SIG-M5 treated with dmso at 0.1 percent for 504 hours (cell line): ENCODE measurements around the gene NODAL.

ENCODE experiments used
- DNase-seq: peaks from one replicate; lab custom pipeline; 2025; ENCODE audit not compliant: unreplicated experiment; lab: John Stamatoyannopoulos, UW

The NODAL gene

DNA sequence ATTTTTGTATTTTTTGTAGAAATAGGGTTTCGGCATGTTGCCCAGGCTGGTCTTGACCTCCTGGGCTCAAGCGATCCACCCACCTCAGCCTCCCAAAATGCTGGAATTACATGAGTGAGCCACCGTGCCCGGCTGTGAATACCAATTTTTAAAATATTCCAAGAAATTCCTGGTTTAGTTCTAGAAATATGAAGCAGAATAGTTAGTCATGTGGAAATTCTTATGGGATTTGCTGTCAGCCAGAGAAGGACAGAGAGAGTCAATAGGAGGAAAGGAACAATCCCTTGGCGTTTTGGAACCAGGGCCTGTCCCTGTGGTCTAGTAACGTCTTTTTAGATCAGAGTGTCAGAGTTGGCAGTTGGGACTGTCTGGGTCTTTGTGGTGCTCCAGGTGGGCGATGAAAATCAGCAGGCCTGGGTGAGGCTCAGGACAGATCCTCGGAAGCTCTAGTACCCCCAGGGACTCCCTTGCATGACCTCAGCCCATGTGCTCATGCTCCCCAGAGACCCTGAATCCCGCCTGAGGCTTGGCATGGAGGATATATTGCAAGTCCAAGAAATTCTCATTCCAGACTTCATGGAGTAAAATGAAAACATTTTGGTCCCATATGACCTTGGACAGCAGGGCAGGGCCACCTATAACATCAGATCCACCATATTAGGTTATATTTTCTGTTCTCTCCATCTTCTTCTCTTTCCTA lies 7.8 kb downstream of the NODAL start:
- no peak for DNase-seq

- DNase-seq = no peak
These were observed 8.8 kb downstream of the NODAL start for GRCh38 chr10:70432561-70433263.

- no peak for DNase-seq
These were observed 9.4 kb downstream of the NODAL start for GRCh38 chr10:70432101-70432500.

DNA sequence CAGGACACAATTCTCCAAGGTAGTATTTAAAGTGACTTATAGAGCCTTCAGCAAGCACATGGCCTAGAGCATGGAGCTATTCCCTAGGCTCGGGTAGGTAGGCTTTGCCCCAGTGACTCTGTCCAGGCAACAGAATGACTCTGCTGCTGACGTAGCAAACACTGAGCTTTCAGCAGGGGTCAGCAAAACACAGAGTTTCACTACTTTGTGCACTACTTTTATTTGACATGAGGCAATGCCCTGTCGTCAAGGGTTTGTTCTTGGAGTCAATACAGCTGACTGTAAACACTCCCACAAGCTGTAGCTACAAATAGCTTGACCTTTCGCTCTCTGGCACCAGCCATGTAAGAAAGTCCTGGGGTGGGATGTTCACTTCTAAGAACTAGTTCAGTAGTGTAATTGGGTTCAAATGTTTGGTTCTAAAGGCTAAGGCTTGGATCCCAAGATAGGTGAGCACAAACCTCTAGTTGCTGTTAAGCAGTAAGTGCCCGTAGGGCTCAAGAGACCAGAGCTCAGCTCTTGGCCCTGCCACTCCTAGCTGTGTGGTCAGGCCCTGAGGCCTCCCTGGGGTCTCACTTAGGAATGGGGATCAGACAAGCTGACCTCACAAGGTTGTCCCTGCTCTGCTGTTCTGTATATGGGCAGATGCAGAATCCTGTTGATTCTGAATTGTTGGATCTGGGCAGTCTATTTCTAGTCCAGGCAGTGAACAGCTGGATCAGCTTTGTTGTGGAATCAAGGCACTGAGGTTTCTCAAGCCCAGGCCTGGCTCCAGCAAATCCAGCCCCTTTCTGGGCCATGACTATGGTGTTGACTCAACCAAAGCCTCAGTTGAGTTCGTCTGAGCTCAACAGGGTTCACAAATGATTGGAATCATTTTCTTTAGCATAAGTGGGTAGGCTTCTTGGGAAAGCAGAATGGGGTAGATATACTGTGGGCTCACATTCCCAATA lies 10.7 kb downstream of the NODAL start:
- no peak for DNase-seq

- no peak for DNase-seq
These were observed 14.7 kb downstream of the NODAL start for GRCh38 chr10:70426823-70427222.

GRCh38 chr10:70425096-70425495 lies 16.4 kb downstream of the NODAL start:
- no peak for DNase-seq

DNA sequence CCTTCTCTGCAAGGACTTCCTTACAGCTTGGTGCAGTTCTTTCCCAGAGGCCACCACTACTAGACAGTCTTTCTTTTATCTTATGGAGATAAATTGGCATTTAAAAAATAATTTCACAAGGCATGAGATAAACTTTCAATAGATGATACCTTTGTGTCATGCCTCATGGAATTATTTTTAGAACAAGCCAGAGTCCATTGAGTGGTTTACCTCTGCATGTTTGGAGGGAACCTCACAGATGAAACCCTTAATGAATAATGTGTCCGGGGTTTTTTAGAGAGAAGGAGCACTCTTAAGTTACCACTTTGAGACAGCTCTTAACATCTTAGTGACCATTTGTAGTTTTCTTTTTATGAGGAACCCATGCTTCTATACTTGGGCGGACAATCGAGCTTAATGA lies 17.2 kb downstream of the NODAL start:
- no peak for DNase-seq

GRCh38 chr10:70418713-70419112 lies 22.8 kb downstream of the NODAL start:
- DNase-seq = no peak

DNA sequence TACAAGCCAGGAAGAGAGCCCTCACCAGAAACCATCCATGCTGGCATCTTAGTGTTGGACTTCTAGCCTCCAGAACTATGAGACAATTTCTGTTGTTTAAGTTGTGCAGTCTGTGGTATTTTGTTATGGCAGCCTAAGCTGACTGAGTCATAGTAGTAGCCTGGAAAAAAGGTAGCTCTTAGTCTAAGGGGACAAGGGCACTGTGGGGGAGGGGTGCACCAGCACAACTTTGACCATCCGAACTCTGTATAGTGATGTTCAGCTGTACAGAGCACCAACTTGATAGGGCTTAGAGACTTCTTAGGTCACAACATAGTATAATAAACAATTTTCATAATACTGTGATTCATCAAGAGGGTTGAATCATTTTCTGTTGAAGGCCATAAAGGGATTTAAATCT lies 23.3 kb downstream of the NODAL start:
- DNase-seq = no peak

DNA sequence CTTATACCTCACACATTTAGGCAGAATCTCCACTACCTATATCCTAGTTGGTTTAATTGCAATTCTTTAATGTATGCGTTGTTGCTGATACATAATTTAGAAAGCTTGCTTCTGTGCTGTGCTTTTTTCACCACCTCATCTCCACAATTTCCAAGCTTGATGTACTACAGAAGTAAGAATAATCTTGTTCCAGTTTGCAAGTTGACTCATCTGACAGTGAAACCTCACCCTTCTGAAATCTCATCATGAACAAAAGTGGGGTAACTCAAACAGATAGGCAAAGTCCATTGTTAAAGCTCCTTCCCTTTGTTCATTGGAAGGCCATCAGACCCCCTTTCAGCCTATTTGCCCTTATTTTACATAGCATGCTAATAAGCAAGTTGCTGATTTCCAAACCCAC lies 23.9 kb downstream of the NODAL start:
- DNase-seq = no peak

DNA sequence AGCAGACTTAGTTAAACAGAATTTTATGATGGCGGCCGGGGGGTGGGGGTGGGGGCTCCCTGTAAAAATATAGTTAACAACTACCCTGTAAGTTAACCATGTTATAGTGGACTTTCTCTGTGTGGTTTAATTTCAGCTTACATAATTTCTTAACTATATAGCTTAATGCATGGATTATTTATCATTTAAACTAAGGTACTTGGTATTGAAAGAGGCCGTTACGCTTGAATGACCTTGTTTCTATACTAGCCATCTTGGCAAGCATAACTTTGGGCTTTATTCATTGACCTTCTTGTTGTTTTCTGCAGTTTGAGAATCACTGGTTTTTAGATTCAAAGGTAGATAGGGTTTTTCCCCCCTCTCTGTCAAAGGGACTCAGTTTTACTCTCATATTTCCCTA lies 29.1 kb downstream of the NODAL start:
- DNase-seq = no peak

- DNase-seq = no peak
These were observed 30.9 kb downstream of the NODAL start for GRCh38 chr10:70410608-70411007.

- no peak for DNase-seq
These were observed 31.7 kb downstream of the NODAL start for GRCh38 chr10:70409772-70410171.

GRCh38 chr10:70405037-70405824 lies 36.2 kb downstream of the NODAL start:
- DNase-seq = peak; percentile 93

GRCh38 chr10:70404787-70405036 lies 36.8 kb downstream of the NODAL start:
- DNase-seq = peak; percentile 13

- DNase-seq = peak; percentile 88
These were observed 37.3 kb downstream of the NODAL start, which contains the start of gene EIF4EBP2 for GRCh38 chr10:70404036-70404786. EIF4EBP2 (plus strand) TSS chr10:70404145; CDS start chr10:70404402, 257 bp downstream.

GRCh38 chr10:70403483-70404035 lies 37.9 kb downstream of the NODAL start:
- DNase-seq = no peak

GRCh38 chr10:70399177-70399576 lies 42.3 kb downstream of the NODAL start:
- DNase-seq = no peak

DNA sequence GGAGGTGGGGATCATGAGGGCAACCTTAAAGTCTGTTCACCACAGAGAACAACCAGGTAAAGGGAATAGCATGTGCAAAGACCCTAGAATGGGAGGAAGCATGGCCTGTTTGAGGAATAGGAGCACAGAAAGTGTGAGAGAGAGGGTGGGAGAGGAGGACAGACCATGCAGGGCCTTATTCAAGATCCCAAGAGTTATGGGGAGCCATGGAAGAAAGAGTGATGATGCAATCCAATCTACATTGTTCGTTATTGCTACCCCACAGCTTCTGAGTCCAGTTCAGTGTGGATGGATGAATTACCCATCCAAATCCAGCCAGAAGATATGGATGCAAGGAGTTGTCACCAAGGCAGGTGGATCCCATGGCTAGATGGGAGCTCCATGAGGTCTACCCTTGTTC lies 45.3 kb downstream of the NODAL start:
- no peak for DNase-seq

DNA sequence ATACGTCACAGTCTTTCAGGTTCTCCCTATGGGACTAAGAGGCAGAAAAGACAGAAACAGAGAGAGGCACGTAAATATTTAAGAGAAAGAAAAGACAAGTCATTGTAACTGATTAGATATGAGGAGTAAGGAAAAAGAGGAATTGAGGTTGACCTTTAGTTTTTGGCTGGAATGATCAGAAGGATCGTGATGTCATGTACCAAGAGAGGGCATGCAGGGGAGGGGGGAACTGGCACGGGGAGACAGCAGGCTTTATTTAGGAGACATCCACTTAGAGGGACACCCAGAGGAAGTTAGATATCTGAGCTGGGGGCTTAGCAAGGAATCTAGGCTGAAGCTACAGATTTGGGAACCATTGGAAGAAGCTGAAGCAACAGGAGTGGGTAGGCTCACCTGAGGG lies 49.8 kb downstream of the NODAL start:
- no peak for DNase-seq
